HEK293T (cell line): Measurements from ENCODE around the gene NUF2.

Experiments used
- CTBP1 ChIP-seq: fragments of 450-650 bp; IDR thresholded peaks from 2 replicates; pipeline ENCODE4 v1.6.1; 2016; ENCODE audit warnings: borderline replicate concordance
- ELF4 ChIP-seq: fragments of 450-650 bp; IDR thresholded peaks from 2 replicates; pipeline ENCODE4 v1.6.1; 2017; ENCODE audit warnings: antibody characterized with exemption
- FOXK2 ChIP-seq: fragments of 450-650 bp; IDR thresholded peaks from 2 replicates; pipeline ENCODE4 v1.6.1; 2016; ENCODE audit warnings: mild to moderate bottlenecking
- FOXM1 ChIP-seq: fragments of 450-650 bp; IDR thresholded peaks from 2 replicates; pipeline ENCODE4 v1.6.1; 2017; ENCODE audit warnings: mild to moderate bottlenecking, borderline replicate concordance
- LEF1 ChIP-seq: fragments of 450-650 bp; IDR thresholded peaks from 2 replicates; pipeline ENCODE4 v1.6.1; 2017; ENCODE audit warnings: mild to moderate bottlenecking, borderline replicate concordance
- SUZ12 ChIP-seq: fragments of 450-650 bp; IDR thresholded peaks from 2 replicates; pipeline ENCODE4 v1.6.1; 2016; ENCODE audit warnings: mild to moderate bottlenecking

DNA sequence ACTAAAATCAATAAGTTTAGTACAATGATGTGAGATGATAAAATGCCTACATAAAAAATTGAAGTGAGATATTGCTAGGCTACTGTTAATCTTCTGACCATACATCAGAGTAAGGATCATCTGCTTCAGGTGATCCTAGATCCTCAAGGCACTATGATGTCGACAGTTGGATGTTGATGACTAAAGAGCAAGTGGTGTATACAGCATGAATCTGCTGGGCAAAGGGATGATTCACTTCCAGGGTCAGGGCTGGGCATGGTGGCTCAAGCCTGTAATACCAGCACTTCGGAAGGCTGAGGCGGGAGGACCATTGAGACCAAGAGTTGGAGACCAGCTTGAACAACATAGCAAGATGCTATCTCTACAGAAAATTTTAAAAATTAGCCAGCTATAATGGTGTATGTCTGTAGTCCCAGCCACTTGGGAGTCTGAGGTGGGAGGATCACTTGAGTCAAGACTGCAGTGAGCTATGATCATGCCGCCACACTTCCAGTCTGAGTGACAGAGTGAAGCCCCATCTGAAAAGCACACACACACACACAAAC is 24.6 kb downstream of the NUF2 start:
- TF ChIP-seq CTBP1 (no peak), SUZ12 (no peak), FOXM1 (no peak), ELF4 (no peak), LEF1 (no peak), FOXK2 (no peak)
